Measurements from ENCODE around the gene TRIOBP.

TRIOBP gene

DNA sequence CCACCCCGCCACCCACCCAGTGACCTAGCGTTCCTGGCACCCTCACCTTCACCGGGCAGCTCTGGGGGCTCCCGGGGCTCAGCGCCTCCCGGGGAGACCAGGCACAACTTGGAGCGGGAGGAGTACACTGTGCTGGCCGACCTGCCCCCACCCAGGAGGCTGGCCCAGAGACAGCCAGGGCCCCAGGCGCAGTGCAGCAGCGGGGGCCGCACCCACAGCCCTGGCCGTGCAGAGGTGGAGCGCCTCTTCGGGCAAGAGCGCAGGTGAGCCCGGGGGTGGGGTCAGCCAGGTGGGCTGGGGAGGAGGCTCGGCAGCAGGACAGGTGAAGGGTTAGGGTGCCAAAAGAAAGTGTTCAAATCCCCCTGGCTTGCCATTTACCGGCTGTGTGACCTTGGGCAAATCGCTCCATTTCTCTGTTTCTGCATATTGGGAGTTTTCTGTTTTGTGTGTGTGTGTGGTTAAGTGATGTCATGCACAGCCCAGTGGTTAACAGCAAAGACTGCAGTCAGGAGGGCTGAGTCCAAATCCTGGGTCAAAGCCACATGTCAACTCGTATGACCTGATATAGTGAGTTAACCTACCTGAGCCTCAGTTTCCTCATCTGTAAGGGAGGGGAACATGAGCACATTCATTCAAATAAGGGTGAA is 29.5 kb downstream of the TRIOBP start:
- no peak for DNase-seq (ENCODE audit: low read depth in 3 of 3)

GRCh38 chr22:37728620-37729019 is 31.8 kb downstream of the TRIOBP start:
- DNase-seq (ENCODE audit: low read depth in 3 of 3): no peak

GRCh38 chr22:37731804-37732471 is 35.1 kb downstream of the TRIOBP start:
- DNase-seq (ENCODE audit: low read depth in 3 of 3): no peak

DNA sequence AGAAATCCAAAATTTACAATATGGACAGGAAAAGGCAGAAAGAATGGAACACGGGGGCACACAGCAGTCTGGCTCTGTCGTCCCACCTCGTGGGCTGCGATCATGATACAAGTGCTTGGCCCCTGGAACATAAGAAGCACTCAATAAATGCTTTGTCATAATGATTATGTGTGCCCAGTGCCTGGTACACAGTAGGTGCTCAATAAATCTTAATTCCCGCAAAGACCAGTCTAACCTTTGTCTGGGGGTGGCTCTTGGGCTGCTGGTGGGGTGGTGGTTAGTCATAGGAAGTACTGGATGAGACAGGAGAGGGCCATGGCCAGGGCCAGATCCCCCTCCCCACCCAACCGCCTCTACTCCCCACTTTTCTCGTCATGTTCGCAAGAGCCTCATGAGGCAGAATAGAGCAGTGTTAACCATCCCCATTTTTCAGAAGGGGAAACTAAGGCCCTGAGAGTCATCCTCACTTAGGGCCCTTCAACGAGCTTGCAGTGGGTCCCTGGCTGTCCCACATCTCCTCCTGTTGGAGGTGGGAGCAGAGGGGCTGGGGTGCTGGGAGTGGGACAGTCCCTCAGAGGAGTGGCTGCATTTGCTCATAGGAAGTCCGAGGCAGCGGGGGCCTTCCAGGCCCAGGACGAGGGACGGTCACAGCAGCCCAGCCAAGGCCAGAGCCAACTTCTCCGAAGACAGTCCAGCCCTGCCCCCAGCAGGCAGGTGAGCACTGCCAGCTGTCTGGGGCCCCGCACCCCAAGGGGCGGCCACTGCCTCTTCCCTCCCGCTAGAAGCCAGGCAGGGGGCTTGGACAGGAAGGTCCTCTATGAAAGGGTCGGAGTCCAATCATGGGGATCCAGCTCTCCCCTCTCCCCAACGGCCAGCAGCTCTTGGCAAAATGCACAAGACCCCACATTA is 36.1 kb downstream of the TRIOBP start:
- DNase-seq (ENCODE audit: low read depth in 3 of 3): no peak

DNA sequence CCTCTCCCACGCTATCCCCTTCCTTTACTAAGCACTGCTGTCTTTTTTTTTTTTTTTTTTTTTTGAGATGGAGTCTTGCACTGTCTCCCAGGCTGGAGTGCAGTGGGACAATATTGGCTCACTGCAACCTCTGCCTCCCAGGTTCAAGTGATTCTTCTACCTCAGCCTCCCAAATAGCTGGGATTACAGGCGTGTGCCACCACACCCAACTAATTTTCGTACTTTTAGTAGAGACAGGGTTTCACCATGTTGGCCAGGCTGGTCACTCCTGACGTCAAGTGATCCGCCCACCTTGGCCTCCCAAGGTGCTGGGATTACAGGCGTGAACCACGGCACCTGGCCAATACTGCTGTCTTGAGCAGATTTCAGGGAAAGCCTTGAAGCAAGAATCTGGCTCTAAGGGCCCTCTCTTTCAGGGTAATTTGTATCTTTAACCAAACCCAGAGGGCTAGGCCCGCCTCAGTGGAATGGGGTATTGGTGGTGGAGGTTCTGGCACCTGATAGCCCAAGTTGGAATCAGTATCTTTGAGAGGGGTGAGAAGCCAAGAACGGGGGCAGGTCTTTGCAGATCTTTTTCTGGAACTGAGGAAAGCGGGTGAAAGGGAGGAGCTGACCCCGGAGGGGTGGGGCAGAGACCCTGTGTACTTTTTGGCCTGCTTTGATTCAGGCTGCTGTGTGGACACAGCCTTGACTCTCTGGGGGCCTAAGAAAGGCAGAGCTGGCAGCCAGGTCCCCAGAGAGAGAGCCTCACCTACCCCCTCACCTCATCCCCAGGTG is 37.0 kb downstream of the TRIOBP start:
- no peak for DNase-seq (ENCODE audit: low read depth in 3 of 3)

DNA sequence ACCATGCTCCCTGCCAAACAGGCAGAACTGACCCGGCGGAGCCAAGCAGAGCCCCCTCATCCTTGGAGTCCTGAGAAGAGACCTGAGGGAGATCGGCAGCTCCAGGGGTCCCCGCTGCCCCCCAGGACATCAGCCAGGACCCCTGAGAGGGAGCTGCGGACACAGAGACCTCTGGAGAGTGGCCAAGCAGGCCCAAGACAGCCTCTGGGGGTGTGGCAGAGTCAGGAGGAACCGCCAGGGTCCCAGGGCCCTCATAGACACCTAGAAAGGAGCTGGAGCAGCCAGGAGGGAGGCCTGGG is 37.5 kb downstream of the TRIOBP start:
- DNase-seq (ENCODE audit: low read depth in 3 of 3): no peak

DNA sequence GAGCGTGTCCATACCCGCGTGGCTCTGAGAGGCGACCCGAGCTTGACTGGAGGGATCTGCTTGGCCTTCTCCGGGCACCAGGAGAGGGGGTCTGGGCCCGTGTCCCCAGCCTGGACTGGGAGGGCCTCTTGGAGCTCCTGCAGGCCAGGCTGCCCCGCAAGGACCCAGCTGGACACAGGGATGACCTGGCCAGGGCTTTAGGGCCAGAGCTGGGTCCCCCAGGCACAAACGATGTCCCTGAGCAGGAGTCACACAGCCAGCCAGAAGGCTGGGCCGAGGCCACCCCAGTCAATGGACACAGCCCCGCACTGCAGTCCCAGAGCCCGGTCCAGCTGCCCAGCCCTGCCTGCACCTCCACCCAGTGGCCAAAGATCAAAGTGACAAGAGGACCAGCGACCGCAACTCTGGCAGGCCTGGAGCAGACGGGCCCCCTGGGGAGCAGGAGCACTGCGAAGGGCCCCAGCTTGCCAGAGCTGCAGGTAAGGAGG is 38.2 kb downstream of the TRIOBP start:
- no peak for DNase-seq (ENCODE audit: low read depth in 3 of 3)

- no peak for DNase-seq (ENCODE audit: low read depth in 3 of 3)
Measured at GRCh38 chr22:37739035-37739434, 42.2 kb downstream of the TRIOBP start.

DNA sequence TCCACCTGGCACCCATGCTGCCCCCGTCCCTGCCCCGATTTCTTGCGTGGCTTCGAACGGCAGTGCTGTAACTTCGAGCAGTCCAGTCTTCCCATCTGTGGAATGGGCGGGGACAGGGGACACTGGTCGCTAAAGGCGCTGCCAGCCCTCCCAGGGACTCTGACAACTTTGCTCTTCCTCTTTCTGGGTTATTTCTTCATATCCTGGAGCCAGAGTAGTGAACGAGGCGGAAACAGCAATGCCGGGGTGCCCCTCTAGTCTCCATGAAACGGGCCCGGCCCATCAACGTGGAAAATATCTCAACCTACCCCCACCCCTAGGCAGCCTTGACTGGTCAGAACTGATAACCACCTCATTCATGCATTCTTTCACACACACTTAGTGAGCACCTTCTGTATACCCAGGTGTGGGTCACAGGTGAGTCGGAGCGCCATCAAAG is 42.8 kb downstream of the TRIOBP start:
- no peak for DNase-seq (ENCODE audit: low read depth in 3 of 3)

- DNase-seq (ENCODE audit: low read depth in 3 of 3): no peak
Measured at GRCh38 chr22:37740455-37741311, 43.8 kb downstream of the TRIOBP start.

- DNase-seq (ENCODE audit: low read depth in 3 of 3): no peak
Measured at GRCh38 chr22:37741312-37741795, 44.5 kb downstream of the TRIOBP start.

DNA sequence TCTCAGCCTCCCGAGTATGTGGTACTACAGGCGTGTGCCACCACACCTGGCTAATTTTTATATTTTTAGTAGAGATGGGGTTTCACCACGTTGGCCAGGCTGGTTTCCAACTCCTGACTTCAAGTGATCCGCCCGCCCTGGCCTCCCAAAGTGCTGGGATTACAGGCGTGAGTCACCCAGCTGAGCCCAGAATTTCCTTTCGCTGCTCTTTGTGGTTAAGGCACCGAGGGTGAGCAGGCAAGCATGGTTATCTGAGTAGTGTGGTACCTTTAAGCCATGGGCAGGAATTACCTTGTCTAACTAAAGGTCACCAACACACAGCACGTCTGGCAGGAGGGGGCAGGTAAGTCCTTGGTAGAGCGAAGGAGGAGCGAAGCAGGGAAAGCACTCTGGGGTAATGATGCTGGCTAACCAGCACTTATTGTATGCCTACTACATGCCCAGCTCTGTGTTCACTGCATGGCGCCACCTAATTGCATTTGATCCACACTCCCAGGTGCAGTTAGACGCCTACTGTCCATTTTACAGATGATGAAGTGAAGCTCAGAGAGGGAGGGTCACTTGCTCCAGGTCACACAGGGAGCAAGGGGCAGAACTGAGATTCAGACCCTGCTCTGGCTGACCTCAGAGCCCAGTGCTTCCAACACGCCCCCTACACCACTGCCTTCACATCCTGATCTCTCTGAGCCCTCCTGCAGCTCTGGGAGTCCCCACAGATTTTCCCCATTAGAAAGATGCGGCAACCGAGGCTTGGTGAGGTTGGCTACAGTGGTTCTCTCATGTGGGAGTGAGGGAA is 45.7 kb downstream of the TRIOBP start:
- DNase-seq (ENCODE audit: low read depth in 3 of 3): no peak

- no peak for DNase-seq (ENCODE audit: low read depth in 3 of 3)
Measured at GRCh38 chr22:37744589-37744988, 47.7 kb downstream of the TRIOBP start.

- peak; percentile 75 to 86 (median 80) for DNase-seq (ENCODE audit: low read depth in 3 of 3)
Measured at GRCh38 chr22:37745548-37746365, 48.9 kb downstream of the TRIOBP start.

DNA sequence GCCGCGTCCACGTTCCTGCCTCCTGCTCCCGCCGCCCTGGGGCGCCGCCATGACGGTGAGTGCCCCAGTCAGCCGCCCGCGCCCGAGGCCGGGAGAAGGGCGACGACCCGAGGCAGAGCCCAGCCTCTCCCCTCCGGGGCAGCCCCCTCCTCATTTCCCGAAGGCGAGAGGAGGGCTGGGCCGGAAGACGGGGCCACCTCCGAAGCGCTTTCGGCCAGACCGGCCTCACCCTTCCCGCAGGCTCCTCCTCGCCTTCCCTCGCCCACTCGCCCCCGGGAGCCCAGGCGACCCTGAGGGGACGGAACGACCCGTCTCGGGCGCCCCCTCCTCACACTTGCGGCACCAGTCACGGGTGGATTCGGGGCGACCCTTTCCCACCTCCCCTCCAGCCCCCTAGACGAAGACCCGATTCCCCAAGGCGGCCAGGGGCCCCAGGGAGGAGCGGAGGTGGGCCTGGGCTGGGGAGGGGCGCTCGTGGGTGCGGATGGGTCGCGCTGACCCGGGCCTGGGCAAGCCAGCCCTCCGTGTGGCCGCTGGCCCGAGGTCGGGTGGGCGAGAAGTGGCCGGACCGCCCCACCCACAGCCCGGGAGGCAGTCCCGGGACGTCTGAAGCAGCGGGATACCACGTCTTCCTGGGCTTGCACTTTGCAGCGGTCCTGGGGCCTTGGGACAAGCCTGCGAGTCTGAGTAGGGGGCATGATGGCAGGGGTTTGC is 49.7 kb downstream of the TRIOBP start:
- peak in 1 of 3 donors; percentile 19 for DNase-seq (ENCODE audit: low read depth in 3 of 3)

DNA sequence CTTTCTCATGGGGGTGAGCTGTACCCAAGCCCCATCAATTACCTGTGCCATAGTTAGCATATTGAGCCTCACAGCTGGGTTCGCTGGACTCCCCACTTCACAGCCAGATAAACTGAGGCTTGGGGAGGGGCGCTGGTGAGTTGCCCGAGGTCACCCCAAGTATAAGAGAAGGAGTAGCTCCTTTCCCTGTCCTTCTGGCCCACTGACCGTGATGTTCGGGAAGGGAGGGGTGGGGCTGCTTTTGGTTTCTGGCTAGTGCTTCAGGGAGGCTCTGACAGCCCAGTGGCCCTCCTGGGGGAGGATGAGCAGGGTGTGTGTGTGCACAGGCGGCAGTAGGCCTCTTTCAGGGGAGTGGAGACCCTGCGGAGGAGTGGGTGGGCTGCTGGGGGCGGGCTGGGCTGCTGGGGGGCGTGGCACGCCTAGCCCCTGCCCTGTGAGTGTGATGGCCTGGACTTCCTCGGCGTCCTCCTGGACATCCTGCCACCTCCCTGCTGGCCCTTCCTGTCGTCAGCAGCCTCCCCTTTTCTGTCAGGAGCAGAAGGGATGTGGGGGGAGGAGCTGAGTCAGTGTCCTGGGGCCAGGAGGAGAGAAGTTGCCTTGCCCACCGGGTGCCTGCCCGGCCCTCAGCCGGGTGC is 50.3 kb downstream of the TRIOBP start:
- no peak for DNase-seq (ENCODE audit: low read depth in 3 of 3)

DNA sequence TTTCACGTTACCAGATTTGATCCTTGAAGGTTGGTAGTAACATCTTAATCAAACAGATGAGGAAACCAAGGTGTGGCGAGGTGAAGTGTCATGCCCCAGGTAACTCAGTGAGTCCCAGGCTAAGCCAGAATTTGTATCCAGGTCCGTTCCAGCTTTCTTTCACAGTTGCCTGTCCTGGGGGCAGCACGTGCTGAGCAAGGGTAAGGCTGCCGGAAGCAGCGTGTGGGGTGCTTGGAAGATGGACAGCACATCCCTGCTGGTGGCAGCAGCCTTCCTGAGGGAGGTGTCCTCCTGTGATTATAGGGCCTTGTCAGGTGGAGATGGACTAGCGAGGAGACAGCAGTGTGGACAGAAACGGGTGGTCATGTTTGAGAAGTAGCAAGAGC is 50.9 kb downstream of the TRIOBP start:
- no peak for DNase-seq (ENCODE audit: low read depth in 3 of 3)

GRCh38 chr22:37748659-37749058 is 51.8 kb downstream of the TRIOBP start:
- no peak for DNase-seq (ENCODE audit: low read depth in 3 of 3)

Measured in stimulated activated CD4-positive, alpha-beta T cell treated with anti-CD3 and anti-CD28 coated beads, TNF-alpha, amount 100 ng/mL, for 48 hours (primary cell).